Activated CD4-positive, CD25-positive, alpha-beta regulatory T cell treated with anti-CD3 and anti-CD28 coated beads, Interleukin-2, amount 50 U/mL, for 72 hours (primary cell): ENCODE measurements around the gene MATK.
"Not testable (repeated sequence)": the region's sequence is repeated elsewhere in the genome, so short reads cannot be mapped to it uniquely, and the experiment has no call there.

ENCODE experiments used
- DNase-seq: peaks from one replicate; pipeline ENCODE4 v3.0.0; 2021

Gene MATK

GRCh38 chr19:3768748-3769099 is 17.5 kb downstream of the MATK start:
- no peak for DNase-seq

- DNase-seq: no peak
Observed at GRCh38 chr19:3768015-3768747, 18.0 kb downstream of the MATK start.

DNA sequence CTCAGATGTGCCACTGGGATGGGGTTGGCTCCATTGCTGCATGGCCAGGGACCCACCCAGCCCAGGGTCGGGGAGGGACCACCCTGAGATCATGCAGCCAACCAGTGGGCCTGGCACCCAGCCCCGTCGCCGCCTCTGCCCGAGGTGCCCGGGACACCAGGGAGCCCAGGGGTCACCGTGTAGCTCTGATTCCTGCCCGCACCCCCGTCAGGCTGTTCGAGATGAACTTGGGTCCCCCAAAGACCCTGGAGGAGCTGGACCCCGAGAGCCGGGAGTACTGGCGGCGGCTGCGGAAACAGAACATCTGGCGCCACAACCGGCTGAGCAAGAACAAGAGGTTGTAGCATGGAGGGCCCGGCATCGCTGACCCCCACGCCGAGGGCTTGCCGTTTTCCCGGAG is 19.1 kb downstream of the MATK start:
- DNase-seq: no peak

DNA sequence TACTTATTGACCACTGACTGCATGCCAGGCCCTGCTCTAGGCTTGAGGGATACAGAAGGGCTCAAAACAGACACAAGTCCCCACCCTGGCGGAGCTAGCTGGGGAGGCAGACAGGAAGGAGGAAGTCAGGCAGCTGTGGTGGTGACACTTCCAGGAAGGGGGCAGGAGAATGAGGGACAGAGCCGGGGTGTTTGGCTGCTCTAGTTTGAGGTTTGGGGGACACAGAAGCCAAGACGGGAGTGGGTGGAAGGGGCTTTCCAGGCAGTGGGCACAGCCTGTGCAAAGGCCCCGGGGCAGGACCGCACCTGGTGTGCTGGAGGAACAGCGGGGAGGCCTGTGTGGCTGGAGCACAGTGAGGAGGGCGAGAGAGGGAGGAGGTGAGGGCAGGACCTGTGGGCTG is 19.7 kb downstream of the MATK start:
- no peak for DNase-seq

DNA sequence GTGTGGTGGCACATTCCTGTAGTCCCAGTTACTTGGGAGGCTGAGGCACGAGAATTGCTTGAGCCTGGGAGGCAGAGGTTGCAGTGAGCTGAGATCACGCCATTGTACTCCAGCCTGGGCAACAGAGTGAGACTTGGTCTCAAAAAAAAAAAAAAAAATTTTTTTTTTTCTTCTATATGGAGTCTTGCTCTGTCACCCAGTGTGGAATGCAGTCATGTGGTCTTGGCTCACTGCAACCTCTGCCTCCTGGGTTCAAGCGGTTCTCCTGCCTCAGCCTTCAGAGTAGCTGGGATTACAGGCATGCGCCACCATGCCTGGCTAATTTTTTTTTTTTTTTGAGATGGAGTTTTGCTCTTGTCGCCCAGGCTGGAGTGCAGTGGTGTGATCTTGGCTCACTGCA is 20.4 kb downstream of the MATK start:
- not testable (repeated sequence) for DNase-seq

DNA sequence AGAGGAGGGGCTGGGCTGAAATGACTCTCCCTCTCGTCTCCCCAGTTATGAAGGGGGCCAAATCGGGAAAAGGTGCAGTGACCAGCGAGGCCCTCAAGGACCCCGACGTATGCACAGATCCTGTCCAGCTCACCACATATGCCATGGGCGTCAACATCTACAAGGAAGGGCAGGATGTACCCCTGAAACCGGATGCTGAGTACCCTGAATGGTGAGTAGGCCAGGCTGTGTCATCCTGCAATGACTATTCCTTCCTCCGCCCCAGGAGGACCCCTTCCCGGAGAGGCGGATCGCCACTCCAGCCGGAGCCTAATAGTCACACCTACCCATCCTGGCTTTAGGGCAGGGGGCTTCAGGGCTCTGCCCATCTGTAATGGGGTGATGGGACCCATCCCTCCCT is 21.1 kb downstream of the MATK start:
- no peak for DNase-seq

- DNase-seq: peak; percentile 99
Observed at GRCh38 chr19:3762501-3763459, 23.4 kb downstream of the MATK start, which contains the start of gene MRPL54. TSS of gene MRPL54 (plus strand) at chr19:3762682. CDS start at chr19:3762701, 19 bp downstream.

GRCh38 chr19:3762130-3762473 is 24.1 kb downstream of the MATK start:
- no peak for DNase-seq

GRCh38 chr19:3761382-3762129 is 24.6 kb downstream of the MATK start, which contains the start of gene APBA3:
TSS of gene APBA3 (minus strand) at chr19:3761692. CDS start at chr19:3760264, 1,428 bp downstream.
- DNase-seq: peak; percentile 97

GRCh38 chr19:3760871-3761361 is 25.3 kb downstream of the MATK start:
- no peak for DNase-seq

- DNase-seq: no peak
Observed at GRCh38 chr19:3759482-3760254, 26.5 kb downstream of the MATK start.

- not testable (repeated sequence) for DNase-seq
Observed at GRCh38 chr19:3758297-3758696, 27.9 kb downstream of the MATK start.

GRCh38 chr19:3757705-3758104 is 28.5 kb downstream of the MATK start:
- not testable (repeated sequence) for DNase-seq

DNA sequence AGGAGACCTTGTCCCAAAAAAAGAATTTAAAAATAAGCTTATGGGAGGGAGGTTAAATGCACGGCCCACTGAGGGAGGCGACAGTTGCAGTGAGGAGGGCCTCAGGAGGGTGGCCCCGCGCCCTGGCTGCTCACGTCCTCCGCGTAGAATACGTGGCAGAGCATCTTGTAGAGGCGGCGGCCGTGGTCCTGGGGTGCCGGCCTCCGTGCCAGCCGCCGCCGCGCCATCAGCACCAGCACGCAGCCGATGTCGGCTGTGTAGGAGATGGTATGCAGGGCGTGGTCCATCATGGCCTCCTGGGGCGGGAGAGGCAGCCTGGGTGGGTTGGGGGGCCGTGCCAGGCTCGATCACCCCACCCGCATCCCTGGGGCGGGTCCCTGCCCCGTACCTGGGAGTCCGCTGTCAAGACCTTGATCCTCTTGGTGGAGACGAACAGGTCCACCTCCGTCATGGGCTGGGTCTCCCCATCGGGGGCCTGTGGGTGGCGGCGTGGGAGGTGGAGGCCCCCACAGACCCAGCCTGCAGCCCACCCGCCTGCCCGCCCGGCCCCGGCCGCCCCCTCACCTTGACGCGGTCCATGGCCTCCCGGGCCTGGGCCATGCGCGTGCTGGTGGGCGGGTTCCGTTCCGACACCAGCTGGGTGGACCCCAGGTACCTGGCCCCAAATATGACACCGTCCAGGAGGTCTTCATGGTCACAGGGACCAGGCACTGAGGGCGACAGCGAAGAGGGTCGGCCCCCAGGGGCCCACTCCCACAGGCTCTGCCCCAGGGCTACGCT is 32.4 kb downstream of the MATK start:
- no peak for DNase-seq

GRCh38 chr19:3752492-3752891 is 33.7 kb downstream of the MATK start:
- no peak for DNase-seq

DNA sequence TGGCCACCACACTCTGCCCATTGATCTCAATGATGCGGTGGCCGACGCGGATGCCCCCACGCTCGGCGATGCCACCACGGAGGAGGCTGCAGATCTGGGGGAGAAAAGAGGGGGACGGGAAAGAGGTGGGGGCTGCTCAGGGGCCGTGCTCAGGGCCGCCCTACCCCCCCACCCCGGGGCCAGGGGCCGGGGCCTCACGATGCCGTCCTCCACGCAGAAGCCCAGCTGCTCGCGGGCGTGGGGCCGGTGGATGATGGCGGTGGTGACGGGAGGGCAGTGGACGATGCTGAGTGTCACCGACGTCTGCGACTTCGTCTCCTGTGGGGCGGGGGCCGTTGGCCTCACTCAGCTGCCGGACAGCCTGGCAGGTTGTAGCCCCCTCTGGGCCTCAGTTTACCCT is 34.9 kb downstream of the MATK start:
- no peak for DNase-seq

- no peak for DNase-seq
Observed at GRCh38 chr19:3750211-3750610, 36.0 kb downstream of the MATK start.

DNA sequence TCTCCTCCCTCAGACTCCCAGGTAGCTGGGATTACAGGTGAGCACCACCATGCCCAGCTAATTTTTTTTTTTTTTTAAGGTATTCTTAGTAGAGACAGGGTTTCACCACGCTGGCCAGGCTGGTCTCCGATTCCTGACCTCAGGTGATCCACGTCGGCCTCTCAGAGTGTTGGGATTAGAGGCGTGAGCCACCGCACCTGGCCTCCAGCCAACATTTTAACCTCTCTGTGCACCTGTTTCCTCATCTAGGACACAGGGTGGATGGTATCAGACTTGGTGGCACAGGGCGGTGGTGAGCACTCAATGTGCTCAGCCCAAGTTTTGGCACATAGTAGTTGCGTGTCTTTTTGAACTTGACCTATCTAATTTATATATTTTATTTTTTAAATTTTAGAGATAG is 37.2 kb downstream of the MATK start:
- DNase-seq: no peak

DNA sequence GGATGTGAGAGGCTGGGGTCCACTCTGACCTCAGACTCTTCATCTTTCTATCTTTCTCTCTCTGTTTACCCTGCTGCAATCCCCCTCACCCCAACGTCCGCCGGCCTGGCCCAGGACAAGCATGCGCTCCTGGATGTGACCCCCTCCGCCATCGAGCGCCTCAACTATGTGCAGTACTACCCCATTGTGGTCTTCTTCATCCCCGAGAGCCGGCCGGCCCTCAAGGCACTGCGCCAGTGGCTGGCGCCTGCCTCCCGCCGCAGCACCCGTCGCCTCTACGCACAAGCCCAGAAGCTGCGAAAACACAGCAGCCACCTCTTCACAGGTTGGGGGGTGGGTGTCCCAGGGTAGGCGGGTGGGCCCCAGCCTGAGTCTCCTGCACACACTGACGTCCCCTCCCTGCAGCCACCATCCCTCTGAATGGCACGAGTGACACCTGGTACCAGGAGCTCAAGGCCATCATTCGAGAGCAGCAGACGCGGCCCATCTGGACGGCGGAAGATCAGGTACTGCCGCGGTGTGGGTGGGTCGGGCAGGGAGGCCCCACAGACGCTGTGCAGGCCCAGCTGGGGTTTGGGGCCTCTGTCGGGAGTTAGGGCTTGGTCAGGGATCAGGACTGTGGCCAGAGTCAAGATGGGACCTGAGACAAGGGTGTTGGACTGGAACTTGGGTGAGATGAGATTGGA is 39.7 kb downstream of the MATK start:
- DNase-seq: no peak

- DNase-seq: no peak
Observed at GRCh38 chr19:3745363-3746045, 40.7 kb downstream of the MATK start.
